K562 (cell line): ENCODE measurements around the gene SYK. TPM values are rescaled to one million over a fixed set of nuclear protein-coding genes. Genes with fewer than 3 reads are reported as not detected.

Source experiments
- ATAC-seq: fragments of 200-7000 bp; cut with Tn5 transposase; 3 replicates; pipeline ENCODE4 v1.9.1; 2020; ENCODE audit warnings: moderate library complexity
- BruUV-seq: library from RNA; stranded (reverse); fragments of 400-500 nt; replicated peaks from 2 replicates; lab custom pipeline; 2021; lab: Mats Ljungman, UMichigan
- CTCF ChIA-PET: fragments of 300-600 bp; formaldehyde crosslinking; extraction: SDS; loops from one replicate; lab custom pipeline; 2021; ENCODE audit warnings: low intra/inter-chr PET ratio; lab: Yijun Ruan, JAX
- POLR2A ChIA-PET: fragments of 300-600, 350-650 bp; sonication (Branson Sonifier 250); formaldehyde crosslinking; extraction: SDS; loops from one replicate; lab custom pipeline; 2021; ENCODE audit warnings: antibody characterized with exemption, inconsistent platforms; lab: Yijun Ruan, JAX
- DNase-seq, 4 experiments: peaks; one replicate each; pipeline versions ENCODE4 v3.0.0 to v3.0.0-alpha.2; 2011 to 2018; ENCODE audit warnings: low spot score in 3 of 4, mixed read lengths in 3 of 4; ENCODE audit errors: extremely low read depth in 1 of 4
- FAIRE-seq: peaks from 2 replicates; lab custom pipeline; 2011; peaks lifted over from hg19 to GRCh38; lab: Jason Lieb, UNC
- H2AFZ ChIP-seq: 2 replicates; pipeline ENCODE4 v1.6.0; 2011; ENCODE audit warnings: low read depth, low read length, control low read depth, inconsistent platforms
- H3K27ac ChIP-seq: fragments of 200-600 bp; 3 replicates; pipeline ENCODE4 v1.8.0; 2011; ENCODE audit warnings: low read depth, mild to moderate bottlenecking, control low read depth, inconsistent platforms, low read length, moderate library complexity, mixed read lengths; ENCODE audit errors: extremely low read depth
- H3K27me3 ChIP-seq, 2 experiments: fragments of 300-600 bp in 1 of 2; 2 replicates in 1 of 2; 3 replicates in 1 of 2; pipeline versions ENCODE4 v1.6.0 to v1.8.0; 2011; ENCODE audit warnings: inconsistent platforms in 2 of 2, low read length in 2 of 2, mild to moderate bottlenecking in 1 of 2, mixed read lengths in 1 of 2, moderate library complexity in 1 of 2; ENCODE audit not compliant: control insufficient read depth in 2 of 2, insufficient read depth in 2 of 2
- H3K36me3 ChIP-seq: fragments of 300-600 bp; 3 replicates; pipeline ENCODE4 v1.8.0; 2011; ENCODE audit warnings: mild to moderate bottlenecking, low read length, inconsistent platforms; ENCODE audit not compliant: control insufficient read depth, insufficient read depth
- H3K4me1 ChIP-seq, 2 experiments: fragments of 200-600 bp in 1 of 2; replicated peaks in 1 of 2; 2 replicates in 1 of 2; 3 replicates in 1 of 2; pipeline versions ENCODE4 v1.5.1 to v1.8.0; 2011; ENCODE audit warnings: inconsistent platforms in 2 of 2, low read length in 2 of 2, mild to moderate bottlenecking in 1 of 2, mixed read lengths in 1 of 2, moderate library complexity in 1 of 2; ENCODE audit not compliant: control insufficient read depth in 2 of 2, insufficient read depth in 2 of 2
- H3K4me2 ChIP-seq: 2 replicates; pipeline ENCODE4 v1.6.1; 2011; ENCODE audit warnings: low read length, control low read depth, inconsistent platforms, mixed read lengths; ENCODE audit not compliant: insufficient read depth
- H3K4me3 ChIP-seq: fragments of 200-600 bp; sonication (generic), shearing (Covaris generic); 2 replicates; pipeline ENCODE4 v1.5.1; 2016; ENCODE audit warnings: control low read depth, inconsistent platforms
- H3K79me2 ChIP-seq: fragments of 200-600 bp; 3 replicates; pipeline ENCODE4 v1.8.0; 2011; ENCODE audit warnings: low read length, inconsistent platforms; ENCODE audit not compliant: control insufficient read depth, insufficient read depth
- H3K9ac ChIP-seq, 2 experiments: 2 replicates each; pipeline versions ENCODE4 v1.6.0 to v1.6.1; 2011; ENCODE audit warnings: low read depth in 2 of 2, low read length in 2 of 2, control low read depth in 1 of 2, inconsistent platforms in 1 of 2, mild to moderate bottlenecking in 1 of 2, mixed read lengths in 1 of 2; ENCODE audit not compliant: insufficient read depth in 1 of 2
- H3K9me1 ChIP-seq: one replicate; pipeline ENCODE4 v1.6.0; 2011; ENCODE audit warnings: inconsistent platforms, mild to moderate bottlenecking, low read length, moderate library complexity; ENCODE audit not compliant: control insufficient read depth, insufficient read depth
- H3K9me3 ChIP-seq: replicated peaks from 2 replicates; pipeline ENCODE4 v1.5.1; 2011; ENCODE audit warnings: low read depth, low read length, inconsistent platforms; ENCODE audit not compliant: control insufficient read depth, insufficient read depth
- H4K20me1 ChIP-seq: replicated peaks from 2 replicates; pipeline ENCODE4 v1.6.1; 2011; ENCODE audit warnings: low read length, inconsistent platforms, mixed read lengths; ENCODE audit not compliant: control insufficient read depth, insufficient read depth
- BRCA1 ChIP-seq, 2 experiments: fragments of 450-650 bp in 1 of 2; sonication (generic) in 1 of 2; formaldehyde crosslinking in 1 of 2; IDR thresholded peaks; 2 replicates each; pipeline versions ENCODE4 v1.5.0 to v1.6.1; 2017 to 2020; ENCODE audit warnings: mild to moderate bottlenecking in 1 of 2, missing genetic modification reagents in 1 of 2
- EHMT2 ChIP-seq: fragments of 450-650 bp; IDR thresholded peaks from 2 replicates; pipeline ENCODE4 v1.6.1; 2018; ENCODE audit warnings: antibody characterized with exemption
- ELF4 ChIP-seq: fragments of 450-650 bp; formaldehyde crosslinking; IDR thresholded peaks from 2 replicates; pipeline ENCODE4 v1.4.0; 2022; ENCODE audit warnings: missing genetic modification characterization
- ESRRB ChIP-seq: fragments of 250-450 bp; sonication (Bioruptor Pico); IDR thresholded peaks from 2 replicates; pipeline ENCODE4 v1.5.0; 2020; ENCODE audit warnings: mild to moderate bottlenecking, moderate library complexity, borderline replicate concordance
- FOXA3 ChIP-seq, 2 experiments: fragments of 450-650 bp in 1 of 2; sonication (generic) in 1 of 2; formaldehyde crosslinking; IDR thresholded peaks in 1 of 2; conservative IDR thresholded peaks in 1 of 2; 2 replicates each; pipeline versions ENCODE4 v1.4.0 to v1.8.0; 2020 to 2022; ENCODE audit warnings: mild to moderate bottlenecking in 2 of 2, missing genetic modification reagents in 1 of 2
- HLTF ChIP-seq: fragments of 450-650 bp; IDR thresholded peaks from 2 replicates; pipeline ENCODE4 v1.6.1; 2016
- KAT7 ChIP-seq: sonication (generic); formaldehyde crosslinking; IDR thresholded peaks from 2 replicates; pipeline ENCODE4 v1.8.0; 2022; ENCODE audit warnings: missing genetic modification reagents, mild to moderate bottlenecking, borderline replicate concordance
- MAFG ChIP-seq: fragments of 450-650 bp; conservative IDR thresholded peaks from 2 replicates; pipeline ENCODE4 v1.6.1; 2016; ENCODE audit warnings: missing genetic modification characterization, missing compliant biosample characterization
- NFATC3 ChIP-seq: fragments of 450-650 bp; IDR thresholded peaks from 2 replicates; pipeline ENCODE4 v1.6.1; 2017; ENCODE audit warnings: mild to moderate bottlenecking
- ZNF174 ChIP-seq: fragments of 250-450 bp; sonication (Bioruptor Pico); IDR thresholded peaks from 2 replicates; pipeline ENCODE4 v1.4.0; 2020; ENCODE audit warnings: mild to moderate bottlenecking
- WGBS: fragments of 100-300 bp; shearing (Covaris generic); methylation state at CpG from one replicate; pipeline ENCODE4 v1.1.6; 2016; ENCODE audit warnings: low coverage, mixed read lengths; ENCODE audit not compliant: insufficient coverage; ENCODE audit errors: missing lambda C conversion rate; 5-methylcytosine and 5-hydroxymethylcytosine counted together
- in situ Hi-C: fragments of 300-500 bp; cut with MboI; formaldehyde crosslinking; loops from 4 replicates; pipeline ENCODE4 v1.15.0; 2018; ENCODE audit warnings: inconsistent platforms, mixed read lengths
- intact Hi-C: fragments of 100-400 bp; cut with micrococcal nuclease; formaldehyde crosslinking; loops from 2 replicates; pipeline ENCODE4 v1.14.2; 2022
- polyA plus RNA-seq, 8 experiments: library from polyadenylated mRNA; depleted of rRNA in 4 of 8; stranded (reverse) in 5 of 8; unstranded in 3 of 8; fragments of >200 nt; fragmentation: Nextera tagmentation in 2 of 8; fragmentation: Illumina TruSeq in 1 of 8; extraction: Ambion mirVana in 2 of 8; extraction: Trizol in 1 of 8; gene quantifications; 2 replicates each; pipeline versions ENCODE4 v1.2.1 to v1.2.3, GENCODE V29; 2011 to 2014; ENCODE audit warnings: inconsistent platforms in 1 of 8, missing spikeins in 1 of 8
- total RNA-seq, 7 experiments: library from RNA; depleted of rRNA in 6 of 7; stranded (reverse); fragments of >200 nt in 6 of 7; fragmentation: Illumina TruSeq in 2 of 7; extraction: Trizol in 2 of 7; gene quantifications; 2 replicates each; pipeline versions ENCODE4 v1.2.1 to v1.2.3, GENCODE V29; 2011 to 2021; ENCODE audit warnings: low replicate concordance in 1 of 7

The SYK gene
- total and polyA plus RNA-seq, 9 of the 15 experiments (the other 6 are each of a cell fraction or from before 2014, with no cell fraction given) = 3.9 to 32.7 (median 16.7) TPM

- in situ Hi-C loops (no loop called here), intact Hi-C loops (no loop called here)
- peaks cover 24% of the 10 kb centered on the region for H3K36me3 ChIP-seq
- no peak overlapping the region for H2AFZ ChIP-seq
- no peaks in the 10 kb centered on the region for H3K4me1 ChIP-seq
- no peaks in the 10 kb centered on the region for H3K9me3 ChIP-seq
- no peak overlapping the region for H3K9ac ChIP-seq
- H3K27me3 ChIP-seq = no peaks in the 10 kb centered on the region
- POLR2A ChIA-PET = interaction anchor here (0.5 kb wide), 1 partner anchor 291 kb away, joined by 3 read pairs; no protein-coding TSS in a partner anchor
- H3K27ac ChIP-seq = no peak overlapping the region
- TF ChIP-seq FOXA3 (CRISPR knock-in tag; conservative IDR thresholded peaks at IDR 0.05 in 1 of 2, IDR thresholded peaks at IDR 0.05 in 1 of 2) (no peak), KAT7 (CRISPR knock-in tag) (no peak), NFATC3 (no peak), ZNF174 (CRISPR knock-in tag) (no peak), ESRRB (CRISPR knock-in tag) (no peak), ELF4 (CRISPR knock-in tag) (no peak), EHMT2 (no peak), MAFG (no peak), BRCA1 (IDR thresholded peaks at IDR 0.05) (no peak), BRCA1 (CRISPR knock-in tag; IDR thresholded peaks at IDR 0.05) (no peak), HLTF (no peak)
- CTCF ChIA-PET = no interaction called here
- FAIRE-seq = no peak
- no peaks in the 10 kb centered on the region for H3K79me2 ChIP-seq
- BruUV-seq = no TSS peak
- no peaks in the 10 kb centered on the region for H3K9me1 ChIP-seq
- DNase-seq = no peak
- no peak for ATAC-seq
- no peak overlapping the region for H3K4me2 ChIP-seq
- no peaks in the 10 kb centered on the region for H4K20me1 ChIP-seq
- H3K4me3 ChIP-seq = no peak overlapping the region
- WGBS = 74% methylated on average over 2 of the region's 2 CpGs
These were observed 71.8 kb downstream of the SYK start for GRCh38 chr9:90873422-90873821.
